Pons (tissue), 1 donor: ENCODE data around the gene KLK13.

Experiments used
- DNase-seq: peaks from one replicate; pipeline ENCODE4 v3.0.0-alpha.2; 2016; ENCODE audit warnings: low spot score

The KLK13 gene

GRCh38 chr19:51064534-51065220 is at the start of gene KLK13:
Gene KLK13 (minus strand): TSS chr19:51065092. CDS start chr19:51065067, 25 bp downstream.
- DNase-seq, result no peak

- DNase-seq, result peak; percentile 37
Measured at GRCh38 chr19:51114087-51114729, 49.3 kb upstream of the KLK13 start.

GRCh38 chr19:51111606-51112005 is 46.7 kb upstream of the KLK13 start:
- no peak for DNase-seq

GRCh38 chr19:51110666-51110971 is 45.7 kb upstream of the KLK13 start:
- no peak for DNase-seq

GRCh38 chr19:51108805-51109146 is 43.9 kb upstream of the KLK13 start:
- no peak for DNase-seq

GRCh38 chr19:51108066-51108804 is 43.3 kb upstream of the KLK13 start, which contains the start of gene CTU1:
Gene CTU1 (minus strand): TSS chr19:51108409. CDS start chr19:51104569, 3,840 bp downstream.
- DNase-seq, result peak; percentile 99

- no peak for DNase-seq
Measured at GRCh38 chr19:51107406-51108065, 42.6 kb upstream of the KLK13 start.

GRCh38 chr19:51103926-51104341 is 39.0 kb upstream of the KLK13 start:
- no peak for DNase-seq

GRCh38 chr19:51102991-51103390 is 38.1 kb upstream of the KLK13 start:
- DNase-seq, result no peak

GRCh38 chr19:51101171-51101865 is 36.4 kb upstream of the KLK13 start:
- DNase-seq, result no peak

GRCh38 chr19:51100601-51101000 is 35.7 kb upstream of the KLK13 start:
- DNase-seq, result no peak

- no peak for DNase-seq
Measured at GRCh38 chr19:51099047-51099382, 34.1 kb upstream of the KLK13 start.

GRCh38 chr19:51098365-51099046 is 33.6 kb upstream of the KLK13 start:
- no peak for DNase-seq

- DNase-seq, result no peak
Measured at GRCh38 chr19:51097796-51098195, 32.9 kb upstream of the KLK13 start.

- peak; percentile 13 for DNase-seq
Measured at GRCh38 chr19:51097166-51097738, 32.4 kb upstream of the KLK13 start.

GRCh38 chr19:51096473-51097165 is 31.7 kb upstream of the KLK13 start:
- peak; percentile 15 for DNase-seq

- DNase-seq, result no peak
Measured at GRCh38 chr19:51094696-51095279, 29.9 kb upstream of the KLK13 start.

GRCh38 chr19:51093510-51094345 is 28.8 kb upstream of the KLK13 start:
- no peak for DNase-seq

- peak; percentile 53 for DNase-seq
Measured at GRCh38 chr19:51093101-51093500, 28.2 kb upstream of the KLK13 start.
